ENCODE results near the gene BHLHE41. TPM values are rescaled to one million over a fixed set of nuclear protein-coding genes. Genes with fewer than 3 reads are reported as not detected.

BHLHE41 gene
- total RNA-seq, 1 experiment from 2014 or later, result 5.8 TPM

GRCh38 chr12:26097046-26097878 lies 27.6 kb downstream of the BHLHE41 start:
- peak; percentile 58 for DNase-seq (ENCODE audit: low read depth)
- in situ Hi-C loops (cut with HindIII; ENCODE audit: low pct_unique_long_range_greater_than_20kb, low sequenced_read_pairs), result no loop called here

GRCh38 chr12:26096036-26096435 lies 28.8 kb downstream of the BHLHE41 start:
- in situ Hi-C loops (cut with HindIII; ENCODE audit: low pct_unique_long_range_greater_than_20kb, low sequenced_read_pairs), result no loop called here
- no peak for DNase-seq (ENCODE audit: low read depth)

GRCh38 chr12:26095186-26095585 lies 29.7 kb downstream of the BHLHE41 start:
- no peak for DNase-seq (ENCODE audit: low read depth)
- in situ Hi-C loops (cut with HindIII; ENCODE audit: low pct_unique_long_range_greater_than_20kb, low sequenced_read_pairs), result no loop called here

GRCh38 chr12:26092346-26093105 lies 32.3 kb downstream of the BHLHE41 start:
- in situ Hi-C loops (cut with HindIII; ENCODE audit: low pct_unique_long_range_greater_than_20kb, low sequenced_read_pairs), result no loop called here

GRCh38 chr12:26091822-26092221 lies 33.0 kb downstream of the BHLHE41 start:
- in situ Hi-C loops (cut with HindIII; ENCODE audit: low pct_unique_long_range_greater_than_20kb, low sequenced_read_pairs), result no loop called here
- no peak for DNase-seq (ENCODE audit: low read depth)

More at GRCh38 chr12:26092346-26093105, 32.3 kb downstream of the BHLHE41 start:
- no peak for DNase-seq (ENCODE audit: low read depth)

- peak; percentile 16 for DNase-seq (ENCODE audit: low read depth)
- in situ Hi-C loops (cut with HindIII; ENCODE audit: low pct_unique_long_range_greater_than_20kb, low sequenced_read_pairs), result no loop called here
These were observed 33.9 kb downstream of the BHLHE41 start for GRCh38 chr12:26090836-26091510.

- no peak for DNase-seq (ENCODE audit: low read depth)
- in situ Hi-C loops (cut with HindIII; ENCODE audit: low pct_unique_long_range_greater_than_20kb, low sequenced_read_pairs), result no loop called here
These were observed 35.8 kb downstream of the BHLHE41 start for GRCh38 chr12:26088998-26089397.

GRCh38 chr12:26086936-26087335 lies 37.9 kb downstream of the BHLHE41 start:
- in situ Hi-C loops (cut with HindIII; ENCODE audit: low pct_unique_long_range_greater_than_20kb, low sequenced_read_pairs), result no loop called here

GRCh38 chr12:26080911-26081310 lies 43.9 kb downstream of the BHLHE41 start:
- in situ Hi-C loops (cut with HindIII; ENCODE audit: low pct_unique_long_range_greater_than_20kb, low sequenced_read_pairs), result no loop called here
- no peak for DNase-seq (ENCODE audit: low read depth)

More at GRCh38 chr12:26086936-26087335, 37.9 kb downstream of the BHLHE41 start:
- DNase-seq (ENCODE audit: low read depth), result no peak

- in situ Hi-C loops (cut with HindIII; ENCODE audit: low pct_unique_long_range_greater_than_20kb, low sequenced_read_pairs), result no loop called here
- no peak for DNase-seq (ENCODE audit: low read depth)
These were observed 46.7 kb downstream of the BHLHE41 start for GRCh38 chr12:26077915-26078702.

Other genes with a start within 250 kb of the BHLHE41 start
- gene RASSF8, start 166.4 kb downstream of the BHLHE41 start, total RNA-seq (2014; rRNA removed; shearing (Covaris generic); ENCODE audit: low replicate concordance), result 27.1 and 44.0 TPM in 2 replicates
- gene SSPN, start 70.5 kb upstream of the BHLHE41 start, total RNA-seq (2014; rRNA removed; shearing (Covaris generic); ENCODE audit: low replicate concordance), result 3.9 and 34.1 TPM in 2 replicates